ENCODE measurements around the gene BTBD19.

The BTBD19 gene

GRCh38 chr1:44784094-44785028 is 24.0 kb upstream of the BTBD19 start:
- TF ChIP-seq ZBTB7A (IDR thresholded peaks at IDR 0.05; ENCODE audit: low read depth) (no peak), CREB1 (IDR thresholded peaks at IDR 0.05; ENCODE audit: low read depth) (no peak), TAF1 (IDR thresholded peaks at IDR 0.05; ENCODE audit: low read depth) (no peak), RAD21 (IDR thresholded peaks at IDR 0.05; ENCODE audit: low read depth) (no peak), REST (IDR thresholded peaks at IDR 0.05; ENCODE audit: low read depth) (no peak), EP300 (IDR thresholded peaks at IDR 0.05; ENCODE audit: borderline replicate concordance) (no peak), FOXM1 (IDR thresholded peaks at IDR 0.05; ENCODE audit: borderline replicate concordance, low read depth) (no peak), USF1 (IDR thresholded peaks at IDR 0.05) (no peak), MAX (IDR thresholded peaks at IDR 0.05) (no peak)

- no peak for TF ChIP-seq MAX (IDR thresholded peaks at IDR 0.05)
- no peak for TF ChIP-seq EGR1 (IDR thresholded peaks at IDR 0.05)
- no peak for TF ChIP-seq YY1 (IDR thresholded peaks at IDR 0.05; ENCODE audit: low read depth)
- no peak for TF ChIP-seq FOXM1 (IDR thresholded peaks at IDR 0.05; ENCODE audit: borderline replicate concordance, low read depth)
- no peak for TF ChIP-seq TEAD4 (IDR thresholded peaks at IDR 0.05)
- TF ChIP-seq TCF12 (IDR thresholded peaks at IDR 0.05; ENCODE audit: low read depth), result no peak
- TF ChIP-seq NFIC (IDR thresholded peaks at IDR 0.05), result no peak
- no peak for TF ChIP-seq TAF1 (IDR thresholded peaks at IDR 0.05; ENCODE audit: low read depth)
- no peak for TF ChIP-seq CREB1 (IDR thresholded peaks at IDR 0.05; ENCODE audit: low read depth)
- no peak for TF ChIP-seq REST (IDR thresholded peaks at IDR 0.05; ENCODE audit: low read depth)
- no peak for TF ChIP-seq RAD21 (IDR thresholded peaks at IDR 0.05; ENCODE audit: low read depth)
- no peak for TF ChIP-seq CEBPB (IDR thresholded peaks at IDR 0.05)
- TF ChIP-seq USF1 (IDR thresholded peaks at IDR 0.05), result no peak
- TF ChIP-seq ZBTB7A (IDR thresholded peaks at IDR 0.05; ENCODE audit: low read depth), result no peak
Observed at GRCh38 chr1:44785029-44785380, 23.3 kb upstream of the BTBD19 start.

- no peak for TF ChIP-seq ZBTB7A (IDR thresholded peaks at IDR 0.05; ENCODE audit: low read depth)
- TF ChIP-seq RAD21 (IDR thresholded peaks at IDR 0.05; ENCODE audit: low read depth), result no peak
- TF ChIP-seq YY1 (IDR thresholded peaks at IDR 0.05; ENCODE audit: low read depth), result no peak
- TF ChIP-seq MAX (IDR thresholded peaks at IDR 0.05), result no peak
- TF ChIP-seq REST (IDR thresholded peaks at IDR 0.05; ENCODE audit: low read depth), result no peak
- TF ChIP-seq TEAD4 (IDR thresholded peaks at IDR 0.05), result no peak
- TF ChIP-seq CEBPB (IDR thresholded peaks at IDR 0.05), result no peak
- no peak for TF ChIP-seq NFIC (IDR thresholded peaks at IDR 0.05)
- no peak for TF ChIP-seq TCF12 (IDR thresholded peaks at IDR 0.05; ENCODE audit: low read depth)
Observed at GRCh38 chr1:44785501-44786137, 22.7 kb upstream of the BTBD19 start.
